Adipocyte (in vitro differentiated cells): Measurements from ENCODE around the gene PKDCC.

Experiments used
- DNase-seq: peaks from one replicate; pipeline ENCODE4 v3.0.0-alpha.2; 2015; ENCODE audit warnings: low read depth
- H3K27me3 ChIP-seq: replicated peaks from 2 replicates; pipeline ENCODE4 v1.7.0; 2013; ENCODE audit warnings: mild to moderate bottlenecking, low read length, moderate library complexity; ENCODE audit not compliant: control insufficient read depth, insufficient read depth
- H3K36me3 ChIP-seq: 2 replicates; pipeline ENCODE4 v1.7.0; 2013; ENCODE audit warnings: low read length, mild to moderate bottlenecking, moderate library complexity; ENCODE audit not compliant: control insufficient read depth, insufficient read depth, severe bottlenecking
- H3K4me1 ChIP-seq: 2 replicates; pipeline ENCODE4 v1.7.0; 2013; ENCODE audit warnings: mild to moderate bottlenecking, low read length, moderate library complexity; ENCODE audit not compliant: control insufficient read depth, insufficient read depth
- H3K4me3 ChIP-seq: 2 replicates; pipeline ENCODE4 v1.7.0; 2013; ENCODE audit warnings: mild to moderate bottlenecking, low read length, moderate library complexity
- H3K9ac ChIP-seq: 2 replicates; pipeline ENCODE4 v1.7.0; 2013; ENCODE audit warnings: mild to moderate bottlenecking, low read length, moderate library complexity
- H3K9me3 ChIP-seq: 2 replicates; pipeline ENCODE4 v1.7.0; 2013; ENCODE audit warnings: mild to moderate bottlenecking, low read length, moderate library complexity; ENCODE audit not compliant: control insufficient read depth

Gene PKDCC

DNA sequence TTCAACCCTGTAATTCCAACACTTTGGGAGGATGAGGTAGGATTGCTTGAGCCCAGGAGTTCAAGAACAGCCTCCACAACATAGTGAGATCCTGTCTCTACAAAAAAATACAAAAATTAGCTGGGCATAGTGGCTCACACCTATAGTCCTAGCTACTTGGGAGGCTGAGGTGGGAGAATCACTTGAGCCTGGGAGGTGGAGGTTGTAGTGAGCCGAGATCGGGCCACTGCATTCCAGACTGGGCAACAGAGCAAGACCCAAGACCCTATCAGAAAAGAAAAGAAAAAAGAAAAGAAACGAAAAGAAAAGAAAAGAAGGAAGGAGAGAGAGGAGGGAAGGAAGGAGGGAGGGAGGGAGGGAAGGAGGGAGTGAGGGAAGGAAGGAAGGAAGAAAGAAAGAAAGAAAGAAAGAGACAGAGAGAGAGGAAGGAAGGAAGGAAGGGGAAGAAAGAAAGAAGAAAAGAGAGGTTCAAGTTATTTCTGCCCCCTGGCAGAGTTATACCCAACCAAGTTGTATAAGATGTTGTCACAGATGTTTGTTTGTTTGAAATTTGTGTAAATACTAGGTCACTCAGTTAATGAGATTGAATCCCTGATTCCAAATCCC lies 3.9 kb upstream of the PKDCC start:
- H3K4me1 ChIP-seq: peaks cover 14% of the 10 kb centered on the region
- no peak for DNase-seq
- no peaks in the 10 kb centered on the region for H3K9me3 ChIP-seq
- no peak overlapping the region for H3K4me3 ChIP-seq
- no peak overlapping the region for H3K9ac ChIP-seq
- H3K36me3 ChIP-seq: no peaks in the 10 kb centered on the region
- peaks cover 5% of the 10 kb centered on the region for H3K27me3 ChIP-seq

- Histone ChIP-seq H3K9ac (no peak overlapping the region), H3K4me1 (peaks cover 14% of the 10 kb centered on the region), H3K9me3 (no peaks in the 10 kb centered on the region), H3K27me3 (peaks cover 5% of the 10 kb centered on the region), H3K4me3 (no peak overlapping the region), H3K36me3 (no peaks in the 10 kb centered on the region)
- DNase-seq: no peak
These were observed 2.9 kb upstream of the PKDCC start for GRCh38 chr2:42044939-42045338.

- no peak overlapping the region for H3K4me3 ChIP-seq
These were observed 2.5 kb upstream of the PKDCC start for GRCh38 chr2:42045352-42045751.

DNA sequence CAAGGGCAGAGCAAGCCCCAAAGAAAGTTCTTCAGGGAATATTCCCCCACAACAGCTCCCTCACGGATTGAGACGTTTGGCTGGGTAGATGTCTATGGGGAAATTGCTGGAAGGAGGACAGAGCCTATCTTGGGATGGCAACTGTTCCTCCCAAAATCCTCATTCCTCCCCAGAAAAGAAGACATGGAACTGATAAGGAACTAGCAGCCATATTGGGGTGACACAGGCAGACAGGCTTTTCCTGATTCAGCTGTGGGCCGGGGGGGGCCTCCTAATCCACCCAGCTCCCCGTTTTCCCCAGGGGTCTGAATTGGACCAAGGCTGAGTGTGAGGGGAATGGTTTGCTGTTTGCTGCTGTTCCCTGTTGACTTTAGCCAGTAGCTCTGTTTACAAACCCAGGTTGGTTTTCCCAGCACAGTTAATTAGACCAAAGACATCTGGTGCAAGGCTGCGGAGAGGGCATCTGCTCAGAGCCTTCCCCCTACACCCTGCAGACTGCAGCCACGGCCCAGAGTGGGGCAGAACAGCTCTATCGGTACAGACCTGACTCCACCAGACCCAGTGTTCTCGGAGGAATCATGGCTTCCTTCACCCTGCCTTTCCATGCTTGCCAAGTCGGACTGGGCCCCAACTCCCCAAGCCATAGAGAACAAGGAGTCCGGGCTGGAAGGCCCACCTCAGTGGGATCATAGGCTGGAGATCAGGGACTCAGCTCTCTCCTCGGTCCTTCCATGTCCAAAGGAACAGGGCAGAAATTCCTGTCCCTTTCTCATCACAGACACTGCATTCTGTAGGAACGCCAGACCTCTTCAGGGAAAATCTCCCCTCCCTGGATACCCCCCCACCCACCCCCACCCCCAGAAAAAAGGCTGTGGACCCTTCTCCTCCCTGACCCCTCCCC lies 1.7 kb upstream of the PKDCC start:
- H3K27me3 ChIP-seq: peaks cover 5% of the 10 kb centered on the region
- H3K4me3 ChIP-seq: no peak overlapping the region
- H3K9me3 ChIP-seq: no peaks in the 10 kb centered on the region
- H3K4me1 ChIP-seq: peaks cover 21% of the 10 kb centered on the region
- H3K9ac ChIP-seq: no peak overlapping the region
- no peak for DNase-seq
- H3K36me3 ChIP-seq: no peaks in the 10 kb centered on the region

More at GRCh38 chr2:42045352-42045751, 2.5 kb upstream of the PKDCC start:
- no peaks in the 10 kb centered on the region for H3K9me3 ChIP-seq
- H3K4me1 ChIP-seq: peaks cover 14% of the 10 kb centered on the region
- no peak overlapping the region for H3K9ac ChIP-seq
- H3K36me3 ChIP-seq: no peaks in the 10 kb centered on the region
- H3K27me3 ChIP-seq: peaks cover 5% of the 10 kb centered on the region
- DNase-seq: no peak

DNA sequence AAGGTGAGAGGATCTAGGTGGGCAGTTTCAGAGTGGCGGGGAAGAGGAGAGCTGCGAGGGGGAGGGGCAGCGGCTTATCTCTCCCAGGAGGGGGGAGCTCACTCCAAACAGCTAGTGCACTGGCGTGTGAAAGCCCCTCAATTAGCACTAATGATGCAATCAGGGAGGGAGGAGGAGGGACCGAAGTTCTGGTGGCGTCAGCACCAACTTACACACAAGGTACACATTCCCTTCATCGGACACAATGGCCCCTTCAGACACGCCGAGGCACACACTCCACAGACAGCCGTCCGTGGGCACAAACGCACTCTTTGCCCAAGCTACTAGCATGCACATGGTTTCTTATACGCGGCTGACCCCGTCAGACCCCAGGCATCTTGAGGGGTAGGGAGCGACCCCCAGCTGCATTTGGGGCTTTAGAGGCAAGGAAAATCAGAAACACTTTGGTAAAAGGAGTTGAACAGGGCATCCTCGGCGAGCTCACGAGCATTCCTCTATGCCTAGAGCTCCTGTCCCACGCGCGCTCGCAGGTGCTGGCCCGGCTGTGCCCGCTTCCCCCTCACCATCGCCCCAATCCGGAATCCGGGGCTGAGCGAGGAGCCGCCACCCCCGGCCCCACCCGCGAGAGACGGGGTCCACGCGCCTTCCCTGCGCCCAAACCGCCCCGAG lies 868 bp upstream of the PKDCC start:
- peak overlapping the region; percentile 83 for H3K4me3 ChIP-seq
- H3K9me3 ChIP-seq: no peaks in the 10 kb centered on the region
- peaks cover 2% of the 10 kb centered on the region for H3K36me3 ChIP-seq
- H3K9ac ChIP-seq: peak overlapping the region; percentile 89
- H3K4me1 ChIP-seq: peaks cover 29% of the 10 kb centered on the region
- peaks cover 5% of the 10 kb centered on the region for H3K27me3 ChIP-seq
- no peak for DNase-seq

- Histone ChIP-seq H3K4me1 (peaks cover 45% of the 10 kb centered on the region), H3K36me3 (peaks cover 11% of the 10 kb centered on the region), H3K4me3 (peak overlapping the region; percentile 99), H3K9ac (peak overlapping the region; percentile 100), H3K9me3 (no peaks in the 10 kb centered on the region), H3K27me3 (peaks cover 5% of the 10 kb centered on the region)
- peak; percentile 43 for DNase-seq
These were observed 739 bp downstream of the PKDCC start for GRCh38 chr2:42048299-42049220.

DNA sequence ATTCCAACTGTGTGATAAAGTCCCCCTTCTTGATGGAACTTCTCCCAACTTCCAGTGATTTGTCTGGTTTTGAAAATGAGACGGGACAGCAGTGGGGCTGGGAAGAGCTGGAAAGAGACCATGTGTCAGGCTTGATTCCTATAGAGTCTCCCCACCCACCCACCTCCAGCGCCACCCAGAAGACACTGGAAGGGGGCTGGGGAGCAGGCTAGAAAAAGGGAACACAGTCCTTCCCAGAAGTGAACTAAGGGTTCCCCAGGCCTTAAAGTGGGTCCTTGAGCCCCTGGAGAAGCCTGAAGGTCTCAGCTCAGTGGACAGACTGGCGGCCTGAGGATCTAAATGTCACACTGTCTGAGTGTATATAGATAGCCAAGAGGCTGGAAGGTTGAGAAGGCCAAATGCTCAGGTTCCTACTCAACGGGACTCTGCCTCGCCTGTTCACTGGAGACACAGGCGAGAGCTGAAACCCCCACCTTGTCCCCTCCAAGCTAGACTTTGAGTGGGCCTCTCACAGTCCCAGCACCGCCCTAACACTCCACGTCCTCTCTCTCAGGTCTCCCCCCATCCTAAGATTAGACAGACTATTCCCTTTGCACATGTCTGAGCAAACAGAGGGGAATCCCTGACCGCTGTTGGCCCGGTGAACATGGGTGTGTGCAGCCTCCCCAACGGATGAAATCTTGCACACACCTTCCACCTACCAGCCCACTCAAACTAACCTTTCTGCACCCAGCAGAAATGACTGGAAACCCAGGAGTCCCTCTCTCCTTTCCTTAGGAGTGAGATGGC lies 1.6 kb downstream of the PKDCC start:
- peaks cover 3% of the 10 kb centered on the region for H3K27me3 ChIP-seq
- peak overlapping the region; percentile 99 for H3K4me3 ChIP-seq
- H3K4me1 ChIP-seq: peaks cover 53% of the 10 kb centered on the region
- no peaks in the 10 kb centered on the region for H3K9me3 ChIP-seq
- peak overlapping the region; percentile 100 for H3K9ac ChIP-seq
- no peak for DNase-seq
- H3K36me3 ChIP-seq: peaks cover 19% of the 10 kb centered on the region

DNA sequence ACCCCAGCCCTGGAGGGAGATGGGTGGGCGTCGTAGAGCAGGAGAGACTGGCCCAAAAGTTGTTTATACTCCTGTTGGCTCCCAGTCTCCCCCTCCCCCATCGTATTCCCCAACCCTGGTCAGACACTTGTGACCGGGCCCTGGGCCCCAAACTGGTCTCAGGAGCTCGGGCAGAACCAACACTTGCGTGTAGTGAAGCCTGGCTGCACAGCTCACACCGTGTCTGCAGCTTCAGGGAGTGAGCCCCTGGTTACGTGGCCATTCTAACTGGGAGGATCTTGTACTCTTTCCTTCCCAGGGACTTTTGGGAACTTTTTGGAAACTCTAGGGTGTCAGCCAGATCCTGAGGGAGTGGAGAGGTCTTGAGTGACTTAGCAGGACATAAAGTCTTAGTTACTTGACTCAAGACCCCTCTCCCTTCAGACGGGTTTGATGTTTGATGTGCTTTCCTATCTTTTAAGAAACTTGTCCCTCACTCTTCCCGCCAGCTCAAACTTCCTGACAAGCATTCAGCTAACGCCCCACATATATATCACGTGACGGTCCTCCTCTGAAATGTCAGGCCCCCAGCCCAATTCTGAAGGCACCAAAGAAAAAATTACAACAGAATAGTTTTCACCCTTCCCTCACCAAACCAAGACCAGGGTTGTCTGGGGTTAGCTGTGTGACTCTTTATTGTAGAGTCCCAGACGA lies 2.3 kb downstream of the PKDCC start:
- H3K4me1 ChIP-seq: peaks cover 61% of the 10 kb centered on the region
- no peaks in the 10 kb centered on the region for H3K27me3 ChIP-seq
- no peak for DNase-seq
- no peaks in the 10 kb centered on the region for H3K9me3 ChIP-seq
- peaks cover 25% of the 10 kb centered on the region for H3K36me3 ChIP-seq
- peak overlapping the region; percentile 99 for H3K4me3 ChIP-seq
- H3K9ac ChIP-seq: peak overlapping the region; percentile 100

- Histone ChIP-seq H3K36me3 (peaks cover 33% of the 10 kb centered on the region), H3K4me1 (peaks cover 65% of the 10 kb centered on the region), H3K4me3 (peak overlapping the region; percentile 99), H3K9ac (peak overlapping the region; percentile 100), H3K27me3 (no peaks in the 10 kb centered on the region), H3K9me3 (no peaks in the 10 kb centered on the region)
- no peak for DNase-seq
These were observed 3.1 kb downstream of the PKDCC start for GRCh38 chr2:42050703-42051542.
